GM12878 (cell line): Measurements from ENCODE around the gene RNF121. TPM values are rescaled to one million over a fixed set of nuclear protein-coding genes. Genes with fewer than 3 reads are reported as not detected.

Experiments
- ATAC-seq: fragments of 200-7000 bp; cut with Tn5 transposase; 3 replicates; pipeline ENCODE4 v1.9.1; 2020; ENCODE audit warnings: mild to moderate bottlenecking, moderate library complexity
- BruUV-seq: library from RNA; stranded (reverse); fragments of 400-500 nt; replicated peaks from 2 replicates; lab custom pipeline; 2021; lab: Mats Ljungman, UMichigan
- CTCF ChIA-PET: fragments of 300-600 bp; sonication (Branson Sonifier 250); formaldehyde crosslinking; extraction: SDS; loops from one replicate; lab custom pipeline; 2021; ENCODE audit warnings: inconsistent platforms; lab: Yijun Ruan, JAX
- POLR2A ChIA-PET: fragments of 350-600 bp; formaldehyde crosslinking; extraction: SDS; loops from one replicate; lab custom pipeline; 2021; ENCODE audit warnings: inconsistent platforms; lab: Charles Lee
- RAD21 ChIA-PET: fragments of 300-600 bp; sonication (Branson Sonifier 250); formaldehyde crosslinking; loops from one replicate; lab custom pipeline; 2023; ENCODE audit warnings: antibody characterized with exemption; ENCODE audit not compliant: unreplicated experiment; lab: Charles Lee
- SMC1A ChIA-PET: fragments of 300-600 bp; sonication (Branson Sonifier 250); formaldehyde crosslinking; loops from one replicate; lab custom pipeline; 2023; ENCODE audit not compliant: unreplicated experiment, uncharacterized antibody; lab: Charles Lee
- DNase-seq: peaks from one replicate; pipeline ENCODE4 v3.0.0-alpha.2; 2011; ENCODE audit warnings: low read depth, low spot score
- FAIRE-seq: peaks from 3 replicates; lab custom pipeline; 2011; peaks lifted over from hg19 to GRCh38; lab: Jason Lieb, UNC
- H2AFZ ChIP-seq: 2 replicates; pipeline ENCODE4 v1.6.0; 2011; ENCODE audit warnings: low read depth, low read length, control low read depth; ENCODE audit not compliant: control insufficient read depth
- H3K27ac ChIP-seq: 2 replicates; pipeline ENCODE4 v1.5.1; 2011; ENCODE audit warnings: control low read depth; ENCODE audit not compliant: control insufficient read depth, insufficient read depth
- H3K27me3 ChIP-seq, 2 experiments: replicated peaks in 1 of 2; 2 replicates each; pipeline versions ENCODE4 v1.6.0 to v1.6.1; 2011; ENCODE audit warnings: low read length in 1 of 2; ENCODE audit not compliant: control insufficient read depth in 2 of 2, insufficient read depth in 2 of 2
- H3K36me3 ChIP-seq, 2 experiments: 2 replicates each; pipeline ENCODE4 v1.5.1; 2011; ENCODE audit warnings: low read length in 1 of 2; ENCODE audit not compliant: control insufficient read depth in 2 of 2, insufficient read depth in 2 of 2
- H3K4me1 ChIP-seq: 2 replicates; pipeline ENCODE4 v1.6.1; 2011; ENCODE audit warnings: mild to moderate bottlenecking, low read length, moderate library complexity, mixed read lengths; ENCODE audit not compliant: control insufficient read depth, insufficient read depth
- H3K4me2 ChIP-seq: 2 replicates; pipeline ENCODE4 v1.6.0; 2011; ENCODE audit warnings: control low read depth; ENCODE audit not compliant: control insufficient read depth, insufficient read depth
- H3K4me3 ChIP-seq: fragments of 200-600 bp; sonication (generic); 2 replicates; pipeline ENCODE4 v1.5.1; 2016
- H3K79me2 ChIP-seq: 2 replicates; pipeline ENCODE4 v1.6.0; 2011; ENCODE audit warnings: low read length; ENCODE audit not compliant: control insufficient read depth, insufficient read depth
- H3K9ac ChIP-seq: 2 replicates; pipeline ENCODE4 v1.8.0; 2011; ENCODE audit warnings: low read length, control low read depth, mixed read lengths; ENCODE audit not compliant: control insufficient read depth, insufficient read depth
- H3K9me3 ChIP-seq: replicated peaks from 3 replicates; pipeline ENCODE4 v1.5.1; 2011; ENCODE audit warnings: mild to moderate bottlenecking, low read length; ENCODE audit not compliant: control insufficient read depth, insufficient read depth
- H4K20me1 ChIP-seq: 2 replicates; pipeline ENCODE4 v1.6.0; 2011; ENCODE audit not compliant: control insufficient read depth, insufficient read depth
- BRCA1 ChIP-seq: IDR thresholded peaks from 2 replicates; pipeline ENCODE4 v1.6.1; 2011; ENCODE audit warnings: low read depth, low read length, improper control_type of control experiment
- CBFB ChIP-seq: IDR thresholded peaks from 2 replicates; pipeline ENCODE4 v1.6.1; 2016; ENCODE audit warnings: antibody characterized with exemption, low read depth
- CHD1 ChIP-seq: IDR thresholded peaks from 2 replicates; pipeline ENCODE4 v1.6.1; 2012; ENCODE audit warnings: low read depth, low read length, improper control_type of control experiment
- EGR1 ChIP-seq, 2 experiments: IDR thresholded peaks; 1 replicate in 1 of 2; 2 replicates in 1 of 2; pipeline ENCODE4 v1.6.1; 2011 to 2012; ENCODE audit warnings: low read depth in 2 of 2, low read length in 2 of 2, borderline replicate concordance in 1 of 2, mild to moderate bottlenecking in 1 of 2, moderate library complexity in 1 of 2
- FOS ChIP-seq: IDR thresholded peaks from 3 replicates; pipeline ENCODE4 v1.6.1; 2011; ENCODE audit warnings: borderline replicate concordance; ENCODE audit not compliant: insufficient read length; ENCODE audit errors: extremely low read depth
- JUNB ChIP-seq: IDR thresholded peaks from 2 replicates; pipeline ENCODE4 v1.6.1; 2016; ENCODE audit warnings: antibody characterized with exemption, mild to moderate bottlenecking
- JUND ChIP-seq: IDR thresholded peaks from 2 replicates; pipeline ENCODE4 v1.6.1; 2012; ENCODE audit warnings: low read depth, mild to moderate bottlenecking, low read length, improper control_type of control experiment, moderate library complexity
- SMAD1 ChIP-seq: fragments of 450-650 bp; IDR thresholded peaks from 2 replicates; pipeline ENCODE4 v1.6.1; 2018; ENCODE audit warnings: mild to moderate bottlenecking, low read depth; ENCODE audit not compliant: partially characterized antibody
- TCF12 ChIP-seq: IDR thresholded peaks from 2 replicates; pipeline ENCODE4 v1.6.1; 2011; ENCODE audit warnings: low read depth, mild to moderate bottlenecking, low read length
- ZBTB11 ChIP-seq: fragments of 450-650 bp; formaldehyde crosslinking; IDR thresholded peaks from 2 replicates; pipeline ENCODE4 v1.5.0; 2022; ENCODE audit warnings: mild to moderate bottlenecking, missing genetic modification characterization
- WGBS: methylation state at CpG from one replicate; pipeline ENCODE4 v1.1.6; 2016; ENCODE audit warnings: low lambda C conversion rate; ENCODE audit not compliant: insufficient replicate concordance, insufficient coverage; ENCODE audit errors: missing lambda C conversion rate; 5-methylcytosine and 5-hydroxymethylcytosine counted together
- in situ Hi-C: fragments of 300-500 bp; cut with MboI; formaldehyde crosslinking; loops from 9 replicates; pipeline ENCODE4 v1.14.3; 2018; ENCODE audit warnings: mixed read lengths
- intact Hi-C: fragments of 100-400 bp; cut with micrococcal nuclease; formaldehyde crosslinking; loops from one replicate; pipeline ENCODE4 v1.14.2; 2022; ENCODE audit not compliant: unreplicated experiment
- polyA plus RNA-seq, 11 experiments: library from polyadenylated mRNA; depleted of rRNA in 4 of 11; unstranded in 6 of 11; stranded (reverse) in 5 of 11; fragments of >200 nt; fragmentation: Nextera tagmentation in 4 of 11; fragmentation: Illumina TruSeq in 1 of 11; extraction: Ambion mirVana in 4 of 11; extraction: Trizol in 1 of 11; gene quantifications; 1 replicate in 1 of 11; 2 replicates in 10 of 11; pipeline versions ENCODE4 v1.2.1 to v1.2.3, GENCODE V29; 2011 to 2016; ENCODE audit warnings: inconsistent platforms in 2 of 11, missing spikeins in 2 of 11, low read depth in 1 of 11
- total RNA-seq, 4 experiments: library from RNA; depleted of rRNA in 3 of 4; stranded (reverse); fragments of >200 nt in 3 of 4; fragmentation: Illumina TruSeq in 1 of 4; extraction: Trizol in 1 of 4; gene quantifications; 2 replicates each; pipeline versions ENCODE4 v1.2.1 to v1.2.3, GENCODE V29; 2013 to 2021
- TF ChIP-seq, protein P1 (sequence below): IDR thresholded peaks from 2 replicates; pipeline ENCODE4 v1.6.1; 2011; ENCODE audit warnings: borderline replicate concordance, low read depth, mild to moderate bottlenecking, moderate library complexity, mixed read lengths, low read length; ENCODE audit not compliant: insufficient read depth; ENCODE audit errors: extremely low read length
- TF ChIP-seq, protein P2 (sequence below): IDR thresholded peaks from 2 replicates; pipeline ENCODE4 v1.6.1; 2012; ENCODE audit warnings: low read depth, low read length, improper control_type of control experiment

Gene RNF121
- total and polyA plus RNA-seq, 10 of the 15 experiments (the other 5 are each of a cell fraction or from before 2014, with no cell fraction given) = 8.6 to 73.7 (median 32.7) TPM

GRCh38 chr11:71964641-71965040 is 35.8 kb downstream of the RNF121 start:
- H3K9ac ChIP-seq = no peak overlapping the region
- peaks cover 11% of the 10 kb centered on the region for H3K4me1 ChIP-seq
- no TSS peak for BruUV-seq
- ATAC-seq (no peak), DNase-seq (no peak), FAIRE-seq (no peak)
- H3K4me3 ChIP-seq = no peak overlapping the region
- no peak overlapping the region for H2AFZ ChIP-seq
- peaks cover 11 to 31% of the 10 kb centered on the region in 2 experiments for H3K36me3 ChIP-seq
- ChIA-PET SMC1A (interaction anchor here (1.0 to 1.6 kb wide), 4 partner anchors 13 to 36 kb away, joined by 4 to 8 read pairs (median 5); partner anchors contain the start of genes RNF121 and XNDC1N), POLR2A (interaction anchor here (0.6 to 2.5 kb wide), 4 partner anchors 16 to 1049 kb away, joined by 3 to 10 read pairs (median 4); partner anchors contain the start of gene ANAPC15), RAD21 (no interaction called here), CTCF (interaction anchor here (0.7 to 7.7 kb wide), 5 partner anchors 14 to 126 kb away, joined by 3 to 70 read pairs (median 4); no protein-coding TSS in a partner anchor)
- H3K27ac ChIP-seq = no peak overlapping the region
- H3K79me2 ChIP-seq = no peaks in the 10 kb centered on the region; the same call in 1 of the 2 replicates
- H4K20me1 ChIP-seq = no peaks in the 10 kb centered on the region
- no peaks in the 10 kb centered on the region for H3K9me3 ChIP-seq
- H3K27me3 ChIP-seq = no peaks in the 10 kb centered on the region
- intact Hi-C loops = no loop called here
- in situ Hi-C loops = no loop called here
- WGBS = 98% methylated on average over 4 of the region's 4 CpGs
- no peak for TF ChIP-seq ZBTB11 (CRISPR knock-in tag)
- TF ChIP-seq, protein P1, sequence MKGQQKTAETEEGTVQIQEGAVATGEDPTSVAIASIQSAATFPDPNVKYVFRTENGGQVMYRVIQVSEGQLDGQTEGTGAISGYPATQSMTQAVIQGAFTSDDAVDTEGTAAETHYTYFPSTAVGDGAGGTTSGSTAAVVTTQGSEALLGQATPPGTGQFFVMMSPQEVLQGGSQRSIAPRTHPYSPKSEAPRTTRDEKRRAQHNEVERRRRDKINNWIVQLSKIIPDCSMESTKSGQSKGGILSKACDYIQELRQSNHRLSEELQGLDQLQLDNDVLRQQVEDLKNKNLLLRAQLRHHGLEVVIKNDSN = no peak
- no peak for TF ChIP-seq EGR1 (IDR thresholded peaks at IDR 0.05; ENCODE audit: borderline replicate concordance in 1 of 2, low read depth in 2 of 2, low read length in 2 of 2)
- no peak for TF ChIP-seq SMAD1
- TF ChIP-seq TCF12 = no peak
- TF ChIP-seq JUNB = no peak
- TF ChIP-seq FOS = no peak
- no peak for TF ChIP-seq CHD1
- TF ChIP-seq, protein P2, sequence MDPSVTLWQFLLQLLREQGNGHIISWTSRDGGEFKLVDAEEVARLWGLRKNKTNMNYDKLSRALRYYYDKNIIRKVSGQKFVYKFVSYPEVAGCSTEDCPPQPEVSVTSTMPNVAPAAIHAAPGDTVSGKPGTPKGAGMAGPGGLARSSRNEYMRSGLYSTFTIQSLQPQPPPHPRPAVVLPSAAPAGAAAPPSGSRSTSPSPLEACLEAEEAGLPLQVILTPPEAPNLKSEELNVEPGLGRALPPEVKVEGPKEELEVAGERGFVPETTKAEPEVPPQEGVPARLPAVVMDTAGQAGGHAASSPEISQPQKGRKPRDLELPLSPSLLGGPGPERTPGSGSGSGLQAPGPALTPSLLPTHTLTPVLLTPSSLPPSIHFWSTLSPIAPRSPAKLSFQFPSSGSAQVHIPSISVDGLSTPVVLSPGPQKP = no peak
- no peak for TF ChIP-seq BRCA1
- TF ChIP-seq JUND = no peak
- no peak for TF ChIP-seq CBFB
- no peak overlapping the region for H3K4me2 ChIP-seq
